Glutamatergic neuron (in vitro differentiated cells): ENCODE data around the gene RAPGEF6. TPM values are rescaled to one million over a fixed set of nuclear protein-coding genes. Genes with fewer than 3 reads are reported as not detected.

Experiments
- DNase-seq: peaks from one replicate; pipeline ENCODE4 v3.0.0; 2022
- H3K27ac Mint-ChIP-seq: one replicate; pipeline ENCODE4 v1.8.0; 2020; ENCODE audit warnings: mild to moderate bottlenecking, mixed read lengths, inconsistent platforms; ENCODE audit not compliant: unreplicated experiment
- H3K27me3 Mint-ChIP-seq: one replicate; pipeline ENCODE4 v1.8.0; 2020; ENCODE audit warnings: mild to moderate bottlenecking, moderate library complexity, mixed read lengths, inconsistent platforms; ENCODE audit not compliant: unreplicated experiment
- H3K36me3 Mint-ChIP-seq: one replicate; pipeline ENCODE4 v1.8.0; 2020; ENCODE audit warnings: mild to moderate bottlenecking, mixed read lengths, inconsistent platforms; ENCODE audit not compliant: unreplicated experiment
- H3K4me1 Mint-ChIP-seq: one replicate; pipeline ENCODE4 v1.8.0; 2020; ENCODE audit warnings: mild to moderate bottlenecking, low read depth, mixed read lengths, inconsistent platforms; ENCODE audit not compliant: unreplicated experiment
- H3K4me3 Mint-ChIP-seq: one replicate; pipeline ENCODE4 v1.8.0; 2020; ENCODE audit warnings: mild to moderate bottlenecking, mixed read lengths, inconsistent platforms; ENCODE audit not compliant: unreplicated experiment
- H3K9me3 Mint-ChIP-seq: one replicate; pipeline ENCODE4 v1.8.0; 2020; ENCODE audit warnings: mild to moderate bottlenecking, moderate library complexity, mixed read lengths, inconsistent platforms; ENCODE audit not compliant: unreplicated experiment
- total RNA-seq: library from RNA; stranded (reverse); fragmentation: NEBNext Ultra II Directional; extraction: Animal tissue kit (Norgen Biotek cat#: 25700); gene quantifications from one replicate; pipeline ENCODE4 v1.2.1, GENCODE V29; 2021; ENCODE audit not compliant: unreplicated experiment
- TF ChIP-seq, protein P1 (sequence below): fragments of 200-600 bp; sonication (generic); IDR thresholded peaks from one replicate; pipeline ENCODE4 v1.5.0; 2021; ENCODE audit not compliant: partially characterized antibody, unreplicated experiment

RAPGEF6 gene
- total RNA-seq, 1 donor from 2014 or later = 278 TPM

DNA sequence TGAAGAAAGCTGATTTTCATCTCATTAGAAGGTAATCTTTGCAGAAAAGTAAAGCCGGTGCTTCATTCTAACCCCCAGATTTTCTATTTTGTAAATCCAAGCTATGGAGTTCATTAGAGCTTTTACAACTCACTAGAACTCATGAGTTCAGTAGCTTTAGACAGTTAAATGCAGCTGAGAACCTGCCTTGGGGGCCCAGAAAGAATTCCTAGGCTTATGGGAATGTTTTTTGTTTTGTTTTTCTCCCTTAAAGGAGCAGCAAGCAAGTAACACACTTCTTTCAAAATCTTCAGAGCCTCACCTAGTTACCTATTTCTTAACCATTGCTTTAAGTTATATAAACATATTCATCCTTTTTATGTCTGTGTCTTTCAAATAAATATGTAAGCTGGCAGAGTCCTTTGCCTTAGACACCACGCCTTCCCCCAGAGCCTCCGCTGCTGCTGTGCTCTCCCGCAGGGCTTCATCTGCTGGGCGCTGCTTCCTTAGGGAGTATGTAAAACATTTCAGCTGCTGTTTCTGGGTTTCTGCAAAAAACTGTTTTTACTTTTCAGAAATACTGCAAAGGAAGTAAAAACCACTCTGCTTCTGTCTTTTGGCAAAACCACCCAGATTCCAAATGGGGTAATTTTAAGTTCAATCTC is 238.3 kb downstream of the RAPGEF6 start:
- TF ChIP-seq, protein P1, sequence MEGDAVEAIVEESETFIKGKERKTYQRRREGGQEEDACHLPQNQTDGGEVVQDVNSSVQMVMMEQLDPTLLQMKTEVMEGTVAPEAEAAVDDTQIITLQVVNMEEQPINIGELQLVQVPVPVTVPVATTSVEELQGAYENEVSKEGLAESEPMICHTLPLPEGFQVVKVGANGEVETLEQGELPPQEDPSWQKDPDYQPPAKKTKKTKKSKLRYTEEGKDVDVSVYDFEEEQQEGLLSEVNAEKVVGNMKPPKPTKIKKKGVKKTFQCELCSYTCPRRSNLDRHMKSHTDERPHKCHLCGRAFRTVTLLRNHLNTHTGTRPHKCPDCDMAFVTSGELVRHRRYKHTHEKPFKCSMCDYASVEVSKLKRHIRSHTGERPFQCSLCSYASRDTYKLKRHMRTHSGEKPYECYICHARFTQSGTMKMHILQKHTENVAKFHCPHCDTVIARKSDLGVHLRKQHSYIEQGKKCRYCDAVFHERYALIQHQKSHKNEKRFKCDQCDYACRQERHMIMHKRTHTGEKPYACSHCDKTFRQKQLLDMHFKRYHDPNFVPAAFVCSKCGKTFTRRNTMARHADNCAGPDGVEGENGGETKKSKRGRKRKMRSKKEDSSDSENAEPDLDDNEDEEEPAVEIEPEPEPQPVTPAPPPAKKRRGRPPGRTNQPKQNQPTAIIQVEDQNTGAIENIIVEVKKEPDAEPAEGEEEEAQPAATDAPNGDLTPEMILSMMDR = no peak
- H3K9me3 Mint-ChIP-seq = no peaks in the 10 kb centered on the region
- no peak for DNase-seq
- H3K36me3 Mint-ChIP-seq = peaks cover 14% of the 10 kb centered on the region
- H3K4me3 Mint-ChIP-seq = no peak overlapping the region
- no peak overlapping the region for H3K27ac Mint-ChIP-seq
- peaks cover 5% of the 10 kb centered on the region for H3K27me3 Mint-ChIP-seq
- no peaks in the 10 kb centered on the region for H3K4me1 Mint-ChIP-seq

DNA sequence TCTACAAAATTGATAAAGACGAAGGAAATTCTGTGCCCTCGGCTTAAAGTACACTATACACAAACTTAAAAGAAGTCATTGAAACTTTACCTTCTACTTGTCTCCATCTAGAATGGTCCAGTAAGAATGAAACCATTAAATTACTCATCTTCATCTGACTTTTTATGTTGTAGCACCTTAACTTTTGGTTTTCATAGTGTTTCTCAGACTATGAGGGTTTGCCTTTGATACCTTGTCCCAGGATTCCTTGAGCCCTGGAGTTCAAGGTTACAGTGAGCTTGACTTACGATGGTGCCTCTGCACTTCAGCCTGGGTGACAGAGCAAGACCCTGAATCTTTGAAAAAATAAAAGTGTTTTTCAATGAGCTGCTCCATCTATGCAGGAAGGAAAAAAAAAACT is 239.0 kb downstream of the RAPGEF6 start:
- DNase-seq = no peak
- peaks cover 5% of the 10 kb centered on the region for H3K27me3 Mint-ChIP-seq
- no peak overlapping the region for H3K27ac Mint-ChIP-seq
- no peak overlapping the region for H3K4me3 Mint-ChIP-seq
- TF ChIP-seq, protein P1 = no peak
- no peaks in the 10 kb centered on the region for H3K4me1 Mint-ChIP-seq
- peaks cover 13% of the 10 kb centered on the region for H3K36me3 Mint-ChIP-seq
- no peaks in the 10 kb centered on the region for H3K9me3 Mint-ChIP-seq

DNA sequence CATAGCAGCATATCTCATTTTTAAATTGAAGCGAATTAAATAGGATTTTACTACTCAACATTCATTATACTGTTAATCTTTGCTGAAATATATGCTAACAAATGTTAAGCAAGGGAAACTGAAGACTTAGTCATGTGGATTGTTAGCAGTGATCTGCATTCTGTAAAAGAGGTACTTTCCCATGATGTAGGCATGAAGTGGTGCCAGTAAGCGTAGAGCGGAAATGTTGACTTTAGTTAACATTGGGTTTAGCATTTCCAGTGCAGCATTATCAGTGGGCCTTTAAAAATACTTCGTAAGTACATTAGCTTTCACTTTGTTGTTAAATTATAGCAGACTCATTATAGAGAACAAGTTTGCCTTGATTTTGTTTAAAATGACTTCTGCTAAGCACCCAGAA is 240.9 kb downstream of the RAPGEF6 start:
- DNase-seq = no peak
- TF ChIP-seq, protein P1 = no peak
- no peaks in the 10 kb centered on the region for H3K9me3 Mint-ChIP-seq
- H3K4me3 Mint-ChIP-seq = no peak overlapping the region
- no peak overlapping the region for H3K27ac Mint-ChIP-seq
- H3K36me3 Mint-ChIP-seq = peaks cover 7% of the 10 kb centered on the region
- no peaks in the 10 kb centered on the region for H3K4me1 Mint-ChIP-seq
- peaks cover 5% of the 10 kb centered on the region for H3K27me3 Mint-ChIP-seq

DNA sequence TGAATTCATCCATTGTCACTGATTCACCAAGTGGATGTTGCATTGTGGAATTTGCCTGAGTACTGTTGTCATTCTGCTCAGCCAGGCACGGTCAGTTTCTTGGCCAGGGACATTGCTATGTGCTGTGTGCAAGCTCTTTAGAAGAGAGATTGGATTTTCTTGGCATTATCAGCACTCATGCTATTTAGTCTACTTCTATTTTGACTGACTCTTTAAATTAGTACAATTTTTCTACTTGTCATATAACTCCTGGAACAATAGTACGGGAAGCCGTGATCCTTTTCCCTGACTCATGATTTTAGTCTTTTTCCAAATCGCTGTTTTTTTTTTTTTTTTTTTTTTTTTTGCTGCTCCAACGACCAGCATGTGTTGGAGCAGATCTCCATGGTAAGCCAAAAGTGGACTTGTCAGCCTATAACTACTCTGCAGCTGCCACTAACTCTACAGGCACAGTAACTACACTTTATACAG is 241.5 kb downstream of the RAPGEF6 start:
- Mint-ChIP-seq H3K4me3 (no peak overlapping the region), H3K36me3 (peaks cover 4% of the 10 kb centered on the region), H3K4me1 (no peaks in the 10 kb centered on the region), H3K9me3 (no peaks in the 10 kb centered on the region), H3K27ac (no peak overlapping the region), H3K27me3 (peaks cover 3% of the 10 kb centered on the region)
- TF ChIP-seq, protein P1 = no peak
- no peak for DNase-seq

DNA sequence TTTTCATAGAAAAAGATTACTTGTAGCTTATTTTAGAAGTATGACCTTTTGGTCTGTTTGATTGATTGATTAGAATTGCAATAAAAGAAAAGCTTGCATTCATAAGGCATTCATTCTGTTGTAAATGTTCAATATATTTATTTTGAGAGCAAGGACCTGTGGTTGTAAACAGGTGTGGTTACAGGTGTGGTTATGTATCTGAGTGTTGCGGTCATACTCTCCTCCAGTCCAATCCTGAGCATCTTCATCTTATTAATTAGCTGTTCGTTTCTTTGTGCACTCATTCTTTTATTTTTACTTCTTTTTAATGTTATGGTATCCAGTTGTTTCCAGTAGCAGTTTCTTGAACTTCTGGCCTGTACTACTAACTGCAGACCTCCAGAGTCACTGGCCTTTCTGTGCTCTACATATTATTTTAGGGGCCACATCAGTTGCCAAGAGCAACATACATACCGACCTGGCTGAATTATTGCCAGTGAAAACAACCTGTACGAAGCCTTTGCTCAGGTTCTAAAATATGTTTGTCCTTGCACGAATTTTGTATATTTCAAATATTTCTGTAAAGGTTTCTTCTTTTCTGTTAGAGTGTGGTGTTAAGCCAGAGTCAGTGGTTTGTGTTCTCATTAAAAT is 242.4 kb downstream of the RAPGEF6 start:
- DNase-seq = no peak
- TF ChIP-seq, protein P1 = no peak
- H3K4me3 Mint-ChIP-seq = no peak overlapping the region
- H3K9me3 Mint-ChIP-seq = no peaks in the 10 kb centered on the region
- no peak overlapping the region for H3K27ac Mint-ChIP-seq
- peaks cover 3% of the 10 kb centered on the region for H3K27me3 Mint-ChIP-seq
- no peaks in the 10 kb centered on the region for H3K36me3 Mint-ChIP-seq
- no peaks in the 10 kb centered on the region for H3K4me1 Mint-ChIP-seq
